Spleen (tissue), 11 donors: ENCODE data around the gene HIGD2A. TPM values are rescaled to one million over a fixed set of nuclear protein-coding genes. Genes with fewer than 3 reads are reported as not detected.

Source experiments
- DNase-seq: peaks from one replicate; pipeline ENCODE4 v3.0.0-alpha.2; 2020
- H3K27ac ChIP-seq, 8 donors: fragments of 200-600 bp; sonication (generic) in 7 of 8; 1 replicate in 4 of 8; 2 replicates in 4 of 8; pipeline versions ENCODE4 v1.5.0 to v1.8.0; 2016 to 2021; ENCODE audit warnings: inconsistent platforms in 4 of 8, mild to moderate bottlenecking in 4 of 8, moderate library complexity in 1 of 8
- H3K27me3 ChIP-seq, 7 donors: fragments of 200-600 bp; sonication (generic) in 6 of 7; replicated peaks in 1 of 7; 1 replicate in 4 of 7; 2 replicates in 3 of 7; pipeline versions ENCODE4 v1.5.0 to v1.8.0; 2016 to 2021; ENCODE audit warnings: inconsistent platforms in 3 of 7, mild to moderate bottlenecking in 1 of 7
- H3K36me3 ChIP-seq, 6 donors: fragments of 200-600 bp; sonication (generic) in 5 of 6; 1 replicate in 4 of 6; 2 replicates in 2 of 6; pipeline versions ENCODE4 v1.5.0 to v1.8.0; 2016 to 2021; ENCODE audit warnings: inconsistent platforms in 2 of 6
- H3K4me1 ChIP-seq, 6 donors: fragments of 200-600 bp; sonication (generic) in 5 of 6; 1 replicate in 3 of 6; 2 replicates in 3 of 6; pipeline versions ENCODE4 v1.5.0 to v1.8.0; 2016 to 2021; ENCODE audit warnings: inconsistent platforms in 3 of 6
- H3K4me3 ChIP-seq, 8 donors: fragments of 200-600 bp; sonication (generic) in 7 of 8; 1 replicate in 4 of 8; 2 replicates in 4 of 8; pipeline versions ENCODE4 v1.5.0 to v1.8.0; 2016 to 2021; ENCODE audit warnings: inconsistent platforms in 4 of 8, mild to moderate bottlenecking in 4 of 8, moderate library complexity in 2 of 8
- H3K9me3 ChIP-seq, 8 donors: fragments of 200-600 bp; sonication (generic) in 7 of 8; 1 replicate in 4 of 8; 2 replicates in 4 of 8; pipeline versions ENCODE4 v1.5.0 to v1.8.0; 2016 to 2021; ENCODE audit warnings: inconsistent platforms in 4 of 8
- CTCF ChIP-seq, 11 experiments: fragments of 200-600 bp in 7 of 11; fragments of 450-650 bp in 4 of 11; sonication (generic) in 4 of 11; IDR thresholded peaks in 8 of 11; conservative IDR thresholded peaks in 3 of 11; 1 replicate in 7 of 11; 2 replicates in 4 of 11; pipeline versions ENCODE4 v1.4.0 to v1.8.0; 2016 to 2021; ENCODE audit warnings: antibody characterized with exemption in 11 of 11, inconsistent platforms in 4 of 11, mild to moderate bottlenecking in 1 of 11
- POLR2A ChIP-seq, 3 donors: fragments of 450-650 bp; IDR thresholded peaks; one replicate each; pipeline ENCODE4 v1.5.1; 2017; ENCODE audit warnings: antibody characterized with exemption in 3 of 3, mild to moderate bottlenecking in 1 of 3
- POLR2AphosphoS5 ChIP-seq, 3 donors: sonication (generic); formaldehyde crosslinking; IDR thresholded peaks; one replicate each; pipeline ENCODE4 v1.5.1; 2017; ENCODE audit warnings: antibody characterized with exemption in 3 of 3
- WGBS, 5 donors: extraction: QIAGEN DNeasy Blood & Tissue Kit in 3 of 5; methylation state at CpG; one replicate each; pipeline versions ENCODE4 v1.1.5 to v1.1.7; 2013 to 2018; 5-methylcytosine and 5-hydroxymethylcytosine counted together
- intact Hi-C: fragments of 100-400 bp; cut with DNase I; formaldehyde crosslinking; loops from one replicate; pipeline ENCODE4 v1.15.0; 2023; ENCODE audit warnings: low total_unique reads
- polyA plus RNA-seq, 3 donors: library from polyadenylated mRNA; stranded (reverse); fragments of 200-250 nt; gene quantifications; one replicate each; pipeline ENCODE4 v1.2.1, GENCODE V29; 2013
- total RNA-seq, 7 donors: library from RNA; depleted of rRNA in 3 of 7; stranded (reverse); fragments of >200 nt in 3 of 7; fragmentation: NEBNext Ultra II Directional in 4 of 7; extraction: Animal tissue kit (Norgen Biotek cat#: 25700) in 4 of 7; gene quantifications; one replicate each; pipeline versions ENCODE4 v1.1.0 to v1.2.1, GENCODE V29; 2016 to 2021
- donor health status: healthy with polysubstance abuse.
- donor health status: DM: no; HTN: no; CAD: no; lungs with moderate emphysema.
- donor health status: DM: no; HTN: no; CAD: no.
- donor health status: Bipolar disorder and iron deficiency.
- donor health status: healthy.
- donor health status: DM: no; HTN: no; CAD: no.
- donor health status: DM: yes; HTN: yes; CAD: no.

Gene HIGD2A
- total and polyA plus RNA-seq, 10 donors: 89.3 to 276 (median 169) TPM

- Histone ChIP-seq H3K27me3 (no peaks in the 10 kb centered on the region), H3K36me3 (no peaks in the 10 kb centered on the region), H3K4me1 (peaks cover 0 to 3% (median 0%) of the 10 kb centered on the region in 6 donors), H3K4me3 (no peak overlapping the region), H3K9me3 (no peaks in the 10 kb centered on the region), H3K27ac (no peak overlapping the region)
- TF ChIP-seq POLR2AphosphoS5 (IDR thresholded peaks at IDR 0.05) (no peak), POLR2A (IDR thresholded peaks at IDR 0.05) (no peak), CTCF (IDR thresholded peaks at IDR 0.05 in 8 of 11, conservative IDR thresholded peaks at IDR 0.05 in 3 of 11) (no peak)
- DNase-seq: no peak
- intact Hi-C loops: no loop called here
- WGBS, 5 donors: 88 to 97% (median 93%) methylated on average over 3 of the region's 3 CpGs
These were observed 35.6 kb downstream of the HIGD2A start for GRCh38 chr5:176424181-176424580.

DNA sequence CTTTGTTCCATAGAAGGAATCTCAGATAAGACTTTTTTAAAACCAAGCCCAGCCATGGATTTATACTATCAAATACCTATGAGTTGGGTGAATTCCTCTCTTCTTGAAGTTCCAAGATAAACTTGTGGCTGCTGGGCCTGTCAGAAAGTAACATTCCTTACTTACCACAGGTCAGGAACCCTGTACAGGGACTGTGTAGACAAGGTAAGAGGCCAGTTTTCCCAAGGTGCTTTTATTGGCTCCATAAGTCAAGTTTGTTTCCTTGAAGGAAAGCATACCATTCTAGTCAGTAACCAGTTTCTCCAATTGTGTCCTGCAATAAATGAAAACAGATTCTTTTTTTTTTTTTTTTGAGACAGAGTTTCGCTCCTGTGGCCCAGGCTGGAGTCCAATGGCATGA lies 36.6 kb downstream of the HIGD2A start:
- no peak for DNase-seq
- H3K9me3 ChIP-seq: no peaks in the 10 kb centered on the region
- H3K4me1 ChIP-seq: peaks cover 0 to 3% (median 0%) of the 10 kb centered on the region in 6 donors
- no peaks in the 10 kb centered on the region for H3K36me3 ChIP-seq
- intact Hi-C loops: no loop called here
- TF ChIP-seq POLR2AphosphoS5 (IDR thresholded peaks at IDR 0.05): no peak
- TF ChIP-seq POLR2A (IDR thresholded peaks at IDR 0.05): no peak
- no peak for TF ChIP-seq CTCF (IDR thresholded peaks at IDR 0.05 in 8 of 11, conservative IDR thresholded peaks at IDR 0.05 in 3 of 11)
- H3K27ac ChIP-seq: no peak overlapping the region
- no peak overlapping the region for H3K4me3 ChIP-seq
- H3K27me3 ChIP-seq: no peaks in the 10 kb centered on the region
- 88 to 100% (median 92%) methylated on average over 1 of the region's 1 CpG for WGBS, 5 donors

- no peaks in the 10 kb centered on the region for H3K9me3 ChIP-seq
- no peak overlapping the region for H3K27ac ChIP-seq
- intact Hi-C loops: no loop called here
- H3K27me3 ChIP-seq: no peaks in the 10 kb centered on the region
- no peak for DNase-seq
- peaks cover 0 to 3% (median 0%) of the 10 kb centered on the region in 6 donors for H3K4me1 ChIP-seq
- WGBS, 5 donors: 83 to 94% (median 87%) methylated on average over 1 of the region's 1 CpG
- no peak overlapping the region for H3K4me3 ChIP-seq
- TF ChIP-seq POLR2A (IDR thresholded peaks at IDR 0.05): no peak
- H3K36me3 ChIP-seq: no peaks in the 10 kb centered on the region
These were observed 37.2 kb downstream of the HIGD2A start for GRCh38 chr5:176425791-176426190.

GRCh38 chr5:176426876-176427275 lies 38.3 kb downstream of the HIGD2A start:
- TF ChIP-seq POLR2A (IDR thresholded peaks at IDR 0.05) (no peak), CTCF (IDR thresholded peaks at IDR 0.05 in 8 of 11, conservative IDR thresholded peaks at IDR 0.05 in 3 of 11) (no peak), POLR2AphosphoS5 (IDR thresholded peaks at IDR 0.05) (no peak)
- Histone ChIP-seq H3K4me1 (peaks cover 0 to 3% (median 0%) of the 10 kb centered on the region in 6 donors), H3K27ac (no peak overlapping the region), H3K36me3 (no peaks in the 10 kb centered on the region), H3K27me3 (no peaks in the 10 kb centered on the region), H3K4me3 (no peak overlapping the region), H3K9me3 (no peaks in the 10 kb centered on the region)
- intact Hi-C loops: no loop called here
- DNase-seq: no peak
- WGBS, 5 donors: 88 to 93% (median 91%) methylated on average over 1 of the region's 1 CpG

DNA sequence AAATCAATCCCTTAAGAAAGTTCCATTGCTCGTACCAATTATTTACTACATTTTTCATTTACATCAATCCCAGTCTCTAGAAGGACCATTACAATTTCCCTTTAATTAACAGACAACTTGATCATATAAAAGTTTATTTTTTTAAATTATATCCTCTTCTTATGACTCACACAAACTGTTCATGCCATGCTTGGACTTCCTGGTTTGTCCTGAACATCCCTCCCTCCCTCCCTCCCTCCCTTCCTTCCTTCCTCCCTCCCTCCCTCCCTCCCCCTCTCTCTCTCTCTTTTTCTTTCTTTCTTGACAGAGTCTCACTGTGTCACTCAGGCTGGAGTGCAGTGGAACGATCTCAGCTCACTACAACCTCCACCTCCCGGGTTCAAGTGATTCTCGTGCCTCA lies 39.4 kb downstream of the HIGD2A start:
- peaks cover 0 to 3% (median 0%) of the 10 kb centered on the region in 6 donors for H3K4me1 ChIP-seq
- no peaks in the 10 kb centered on the region for H3K9me3 ChIP-seq
- peak overlapping the region in 1 of 8 donors; percentile 28 for H3K27ac ChIP-seq
- intact Hi-C loops: no loop called here
- H3K27me3 ChIP-seq: no peaks in the 10 kb centered on the region
- TF ChIP-seq POLR2A (IDR thresholded peaks at IDR 0.05): no peak
- TF ChIP-seq CTCF (IDR thresholded peaks at IDR 0.05 in 8 of 11, conservative IDR thresholded peaks at IDR 0.05 in 3 of 11): no peak
- TF ChIP-seq POLR2AphosphoS5 (IDR thresholded peaks at IDR 0.05): no peak
- no peak for DNase-seq
- no peak overlapping the region for H3K4me3 ChIP-seq
- WGBS, 5 donors: 47 to 69% (median 68%) methylated on average over 4 of the region's 4 CpGs
- H3K36me3 ChIP-seq: no peaks in the 10 kb centered on the region
